Stimulated activated CD4-positive, alpha-beta T cell treated with anti-CD3 and anti-CD28 coated beads, Interleukin-4, amount 100 ng/mL, for 48 hours (primary cell): ENCODE measurements around the gene CPAMD8.
"Not testable (repeated sequence)": the region's sequence is repeated elsewhere in the genome, so short reads cannot be mapped to it uniquely, and the experiment has no call there.

ENCODE experiments used
- DNase-seq, 2 donors: peaks; one replicate each; pipeline ENCODE4 v3.0.0-alpha.2; 2020; ENCODE audit warnings: low read depth in 2 of 2

CPAMD8 gene

GRCh38 chr19:17001603-17002183 lies 24.9 kb downstream of the CPAMD8 start:
- DNase-seq = peak in 1 of 2 donors; percentile 34

- no peak for DNase-seq
Measured at GRCh38 chr19:16998635-16999194, 27.9 kb downstream of the CPAMD8 start.

- not testable (repeated sequence) for DNase-seq
Measured at GRCh38 chr19:16996838-16997490, 29.6 kb downstream of the CPAMD8 start.

GRCh38 chr19:16988661-16989060 lies 37.9 kb downstream of the CPAMD8 start:
- no peak for DNase-seq

- no peak for DNase-seq
Measured at GRCh38 chr19:16985403-16985802, 41.2 kb downstream of the CPAMD8 start.

- DNase-seq = not testable (repeated sequence)
Measured at GRCh38 chr19:16982586-16982985, 44.0 kb downstream of the CPAMD8 start.

- no peak for DNase-seq
Measured at GRCh38 chr19:16978839-16979802, 47.5 kb downstream of the CPAMD8 start.

GRCh38 chr19:16978156-16978555 lies 48.5 kb downstream of the CPAMD8 start:
- DNase-seq = no peak

- DNase-seq = no peak
Measured at GRCh38 chr19:16977306-16977705, 49.3 kb downstream of the CPAMD8 start.

GRCh38 chr19:16976446-16976845 lies 50.2 kb downstream of the CPAMD8 start:
- no peak for DNase-seq

- no peak for DNase-seq
Measured at GRCh38 chr19:16970821-16971220, 55.8 kb downstream of the CPAMD8 start.

GRCh38 chr19:16969135-16969534 lies 57.5 kb downstream of the CPAMD8 start:
- no peak for DNase-seq

- not testable (repeated sequence) for DNase-seq
Measured at GRCh38 chr19:16960996-16961822, 65.4 kb downstream of the CPAMD8 start.

- DNase-seq = not testable (repeated sequence)
Measured at GRCh38 chr19:16958277-16958676, 68.3 kb downstream of the CPAMD8 start.

- DNase-seq = no peak
Measured at GRCh38 chr19:16957855-16958254, 68.8 kb downstream of the CPAMD8 start.

- no peak for DNase-seq
Measured at GRCh38 chr19:16957151-16957701, 69.4 kb downstream of the CPAMD8 start.

- no peak for DNase-seq
Measured at GRCh38 chr19:16955161-16955560, 71.4 kb downstream of the CPAMD8 start.

- no peak for DNase-seq
Measured at GRCh38 chr19:16952046-16952445, 74.6 kb downstream of the CPAMD8 start.

- DNase-seq = no peak
Measured at GRCh38 chr19:16951529-16951928, 75.1 kb downstream of the CPAMD8 start.

- DNase-seq = no peak
Measured at GRCh38 chr19:16949496-16950023, 77.0 kb downstream of the CPAMD8 start.
